ENCODE data around the gene RALB.

The RALB gene

DNA sequence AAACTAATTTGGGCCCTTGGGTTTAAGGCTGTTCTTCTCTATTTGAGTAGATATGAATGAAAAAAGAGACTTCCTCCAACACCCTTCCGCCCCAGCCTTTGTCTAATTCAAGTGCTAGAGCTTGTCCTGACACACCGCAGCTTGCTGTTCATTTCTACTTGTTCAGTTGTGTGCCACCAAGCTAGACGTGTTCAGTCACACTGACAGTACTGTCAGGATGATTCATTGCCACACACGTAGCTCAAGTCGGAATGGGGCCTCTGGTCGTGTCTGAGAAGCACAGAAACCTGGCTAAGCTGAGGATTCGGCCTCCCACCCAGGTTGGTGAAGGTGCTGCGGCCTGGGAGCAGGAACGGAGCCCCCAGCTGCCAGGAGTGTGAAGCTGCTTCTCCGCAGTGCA is 47.7 kb downstream of the RALB start:
- Histone ChIP-seq H3K4me1 (ENCODE audit: low read length) (no peaks in the 10 kb centered on the region), H3K27me3 (ENCODE audit: low read depth, low read length) (peaks cover 12% of the 10 kb centered on the region), H3K4me2 (ENCODE audit: low read length) (no peak overlapping the region), H3K4me3 (ENCODE audit: low read length) (no peak overlapping the region), H3K36me3 (replicated peaks; ENCODE audit: low read depth, low read length) (no peaks in the 10 kb centered on the region), H3K79me2 (ENCODE audit: low read length) (no peaks in the 10 kb centered on the region), H3K9ac (ENCODE audit: low read length) (no peak overlapping the region), H3K9me3 (ENCODE audit: insufficient read depth, low read length) (no peaks in the 10 kb centered on the region), H4K20me1 (ENCODE audit: insufficient read depth, low read length) (no peaks in the 10 kb centered on the region), H3K27ac (ENCODE audit: low read length) (no peak overlapping the region), H2AFZ (ENCODE audit: low read depth, low read length) (no peak overlapping the region)
- no peak for TF ChIP-seq CTCF (IDR thresholded peaks at IDR 0.05; ENCODE audit: low read depth, low read length)
- no peak for TF ChIP-seq EZH2phosphoT487 (IDR thresholded peaks at IDR 0.05; ENCODE audit: low read depth)

- H3K4me3 ChIP-seq (ENCODE audit: low read length), result no peak overlapping the region
- no peaks in the 10 kb centered on the region for H3K36me3 ChIP-seq (replicated peaks; ENCODE audit: low read depth, low read length)
- H3K27me3 ChIP-seq (ENCODE audit: low read depth, low read length), result peaks cover 12% of the 10 kb centered on the region
- no peak overlapping the region for H3K4me2 ChIP-seq (ENCODE audit: low read length)
- no peaks in the 10 kb centered on the region for H4K20me1 ChIP-seq (ENCODE audit: insufficient read depth, low read length)
- H3K9me3 ChIP-seq (ENCODE audit: insufficient read depth, low read length), result no peaks in the 10 kb centered on the region
- no peak overlapping the region for H2AFZ ChIP-seq (ENCODE audit: low read depth, low read length)
- peaks cover 4% of the 10 kb centered on the region; the same call in 1 of the 2 replicates for H3K4me1 ChIP-seq (ENCODE audit: low read length)
- no peak overlapping the region for H3K27ac ChIP-seq (ENCODE audit: low read length)
- H3K79me2 ChIP-seq (ENCODE audit: low read length), result no peaks in the 10 kb centered on the region
- H3K9ac ChIP-seq (ENCODE audit: low read length), result no peak overlapping the region
- TF ChIP-seq EZH2phosphoT487 (IDR thresholded peaks at IDR 0.05; ENCODE audit: low read depth) (no peak), CTCF (IDR thresholded peaks at IDR 0.05; ENCODE audit: low read depth, low read length) (no peak)
These were observed 48.6 kb downstream of the RALB start for GRCh38 chr2:120301284-120301683.

- TF ChIP-seq EZH2phosphoT487 (IDR thresholded peaks at IDR 0.05; ENCODE audit: low read depth) (no peak), CTCF (IDR thresholded peaks at IDR 0.05; ENCODE audit: low read depth, low read length) (no peak)
- H3K27me3 ChIP-seq (ENCODE audit: low read depth, low read length), result peaks cover 12% of the 10 kb centered on the region
- no peak overlapping the region for H3K4me3 ChIP-seq (ENCODE audit: low read length)
- no peak overlapping the region for H2AFZ ChIP-seq (ENCODE audit: low read depth, low read length)
- no peaks in the 10 kb centered on the region for H3K9me3 ChIP-seq (ENCODE audit: insufficient read depth, low read length)
- no peak overlapping the region for H3K9ac ChIP-seq (ENCODE audit: low read length)
- no peaks in the 10 kb centered on the region for H3K36me3 ChIP-seq (replicated peaks; ENCODE audit: low read depth, low read length)
- no peak overlapping the region for H3K4me2 ChIP-seq (ENCODE audit: low read length)
- H4K20me1 ChIP-seq (ENCODE audit: insufficient read depth, low read length), result no peaks in the 10 kb centered on the region
- H3K27ac ChIP-seq (ENCODE audit: low read length), result no peak overlapping the region
- no peaks in the 10 kb centered on the region for H3K79me2 ChIP-seq (ENCODE audit: low read length)
- peaks cover 5% of the 10 kb centered on the region for H3K4me1 ChIP-seq (ENCODE audit: low read length)
These were observed 49.6 kb downstream of the RALB start for GRCh38 chr2:120302301-120302700.

DNA sequence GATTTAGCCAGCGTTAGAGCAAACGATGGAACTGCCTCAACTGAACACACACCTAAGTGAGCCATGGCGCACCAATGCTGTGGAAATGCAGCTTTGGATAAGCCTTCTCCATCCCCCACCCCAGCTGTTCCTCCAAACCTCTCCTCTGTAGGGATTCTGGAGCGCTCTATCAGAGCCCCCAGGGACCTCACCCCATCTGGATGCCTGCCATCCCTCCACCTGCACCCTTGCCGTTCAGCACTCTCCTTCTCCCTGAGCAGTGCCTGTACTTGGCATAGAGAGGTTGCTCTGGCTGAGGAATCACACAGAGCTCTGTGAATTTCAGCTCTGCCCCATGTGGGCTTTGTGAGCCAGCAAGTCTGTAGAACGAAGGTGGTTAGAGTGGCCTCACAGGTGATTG is 50.5 kb downstream of the RALB start:
- H3K36me3 ChIP-seq (replicated peaks; ENCODE audit: low read depth, low read length), result no peaks in the 10 kb centered on the region
- no peak overlapping the region for H3K9ac ChIP-seq (ENCODE audit: low read length)
- H3K27ac ChIP-seq (ENCODE audit: low read length), result no peak overlapping the region
- H3K27me3 ChIP-seq (ENCODE audit: low read depth, low read length), result peaks cover 12% of the 10 kb centered on the region
- no peak overlapping the region for H2AFZ ChIP-seq (ENCODE audit: low read depth, low read length)
- no peak overlapping the region for H3K4me3 ChIP-seq (ENCODE audit: low read length)
- no peak overlapping the region for H3K4me2 ChIP-seq (ENCODE audit: low read length)
- no peaks in the 10 kb centered on the region for H3K79me2 ChIP-seq (ENCODE audit: low read length)
- H3K9me3 ChIP-seq (ENCODE audit: insufficient read depth, low read length), result no peaks in the 10 kb centered on the region
- H3K4me1 ChIP-seq (ENCODE audit: low read length), result peaks cover 13% of the 10 kb centered on the region
- no peaks in the 10 kb centered on the region for H4K20me1 ChIP-seq (ENCODE audit: insufficient read depth, low read length)
- no peak for TF ChIP-seq CTCF (IDR thresholded peaks at IDR 0.05; ENCODE audit: low read depth, low read length)
- no peak for TF ChIP-seq EZH2phosphoT487 (IDR thresholded peaks at IDR 0.05; ENCODE audit: low read depth)
